ENCODE data around the gene FAM171A1.

Gene FAM171A1

GRCh38 chr10:15316871-15317464, 54.1 kb downstream of the FAM171A1 start:
- TF ChIP-seq EZH2 (IDR thresholded peaks at IDR 0.05; ENCODE audit: borderline replicate concordance, low read length) (no peak), CTCF (IDR thresholded peaks at IDR 0.05; ENCODE audit: low read length) (no peak)
- H3K4me3 ChIP-seq (ENCODE audit: low read depth, low read length, poor library complexity, severe bottlenecking): no peak overlapping the region
- no peaks in the 10 kb centered on the region; the same call in 1 of the 2 replicates for H3K27me3 ChIP-seq (ENCODE audit: insufficient read depth, low read length)
- no peaks in the 10 kb centered on the region for H4K20me1 ChIP-seq (ENCODE audit: insufficient read depth, low read length)
- no peaks in the 10 kb centered on the region for H3K36me3 ChIP-seq (ENCODE audit: insufficient read depth, low read length)
- H3K27ac ChIP-seq (ENCODE audit: low read depth, low read length, poor library complexity, severe bottlenecking): no peak overlapping the region
- no peaks in the 10 kb centered on the region for H3K9me2 ChIP-seq (ENCODE audit: low read depth, low read length)
- H3K79me2 ChIP-seq (ENCODE audit: insufficient read depth, low read length): no peaks in the 10 kb centered on the region
- no peak overlapping the region for H2AFZ ChIP-seq (ENCODE audit: low read length)
- H3F3A ChIP-seq (ENCODE audit: insufficient read depth, low read length): no peaks in the 10 kb centered on the region
- no peak overlapping the region for H3K9ac ChIP-seq (ENCODE audit: low read length)
- H3K4me2 ChIP-seq (ENCODE audit: low read length): no peak overlapping the region
- no peaks in the 10 kb centered on the region for H3K4me1 ChIP-seq (ENCODE audit: insufficient read depth, low read length, severe bottlenecking)
- H3K9me3 ChIP-seq (ENCODE audit: low read length): no peaks in the 10 kb centered on the region

DNA sequence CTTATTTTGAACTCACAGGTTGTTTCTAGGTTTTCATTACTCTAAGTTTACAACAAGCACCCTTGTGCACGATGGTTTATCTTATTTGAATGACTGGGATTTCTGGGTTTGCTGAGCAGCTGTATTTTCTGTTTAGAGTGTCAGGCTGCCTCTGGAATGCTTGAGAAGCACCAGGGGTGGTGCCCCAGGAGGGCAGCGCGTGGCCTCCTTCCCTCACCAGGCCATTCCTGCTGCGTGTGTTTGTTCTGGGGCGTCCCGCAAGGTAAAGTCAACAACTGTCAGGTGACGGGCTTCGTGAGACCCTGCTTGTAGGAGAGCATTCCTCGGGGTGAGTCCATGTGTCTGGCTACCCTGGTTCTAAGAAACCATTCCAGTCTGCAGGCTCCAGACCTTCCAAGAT, 54.9 kb downstream of the FAM171A1 start:
- no peak overlapping the region for H3K4me2 ChIP-seq (ENCODE audit: low read length)
- H3K27ac ChIP-seq (ENCODE audit: low read depth, low read length, poor library complexity, severe bottlenecking): no peak overlapping the region
- H3K4me1 ChIP-seq (ENCODE audit: insufficient read depth, low read length, severe bottlenecking): no peaks in the 10 kb centered on the region
- TF ChIP-seq CTCF (IDR thresholded peaks at IDR 0.05; ENCODE audit: low read length) (no peak), EZH2 (IDR thresholded peaks at IDR 0.05; ENCODE audit: borderline replicate concordance, low read length) (no peak)
- H3F3A ChIP-seq (ENCODE audit: insufficient read depth, low read length): no peaks in the 10 kb centered on the region
- H3K4me3 ChIP-seq (ENCODE audit: low read depth, low read length, poor library complexity, severe bottlenecking): no peak overlapping the region
- no peak overlapping the region for H3K9ac ChIP-seq (ENCODE audit: low read length)
- no peaks in the 10 kb centered on the region for H3K36me3 ChIP-seq (ENCODE audit: insufficient read depth, low read length)
- no peaks in the 10 kb centered on the region; the same call in 1 of the 2 replicates for H3K27me3 ChIP-seq (ENCODE audit: insufficient read depth, low read length)
- no peaks in the 10 kb centered on the region for H3K9me2 ChIP-seq (ENCODE audit: low read depth, low read length)
- no peaks in the 10 kb centered on the region for H4K20me1 ChIP-seq (ENCODE audit: insufficient read depth, low read length)
- no peaks in the 10 kb centered on the region for H3K9me3 ChIP-seq (ENCODE audit: low read length)
- no peaks in the 10 kb centered on the region for H3K79me2 ChIP-seq (ENCODE audit: insufficient read depth, low read length)
- H2AFZ ChIP-seq (ENCODE audit: low read length): no peak overlapping the region

DNA sequence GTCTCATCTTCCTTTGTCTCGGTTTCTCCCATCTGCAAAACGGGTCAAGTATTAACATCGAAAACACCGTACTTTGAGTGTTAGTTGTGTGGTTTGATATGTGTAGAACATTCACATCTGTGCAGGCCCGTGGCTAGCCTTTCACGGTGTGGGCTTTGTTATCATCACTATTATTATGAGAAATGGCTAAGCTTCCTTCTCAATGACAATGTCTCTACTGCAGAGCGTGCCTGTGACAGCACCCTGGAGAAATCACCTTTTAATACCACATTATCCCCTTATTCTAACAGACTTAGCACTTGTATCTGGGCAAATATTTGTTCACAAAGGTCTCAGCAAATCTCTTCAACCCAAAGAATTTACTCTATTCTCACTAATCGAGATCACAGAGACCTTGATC, 55.8 kb downstream of the FAM171A1 start:
- TF ChIP-seq CTCF (IDR thresholded peaks at IDR 0.05; ENCODE audit: low read length) (no peak), EZH2 (IDR thresholded peaks at IDR 0.05; ENCODE audit: borderline replicate concordance, low read length) (no peak)
- no peaks in the 10 kb centered on the region for H3K36me3 ChIP-seq (ENCODE audit: insufficient read depth, low read length)
- no peak overlapping the region for H3K4me2 ChIP-seq (ENCODE audit: low read length)
- no peaks in the 10 kb centered on the region for H4K20me1 ChIP-seq (ENCODE audit: insufficient read depth, low read length)
- H3K27ac ChIP-seq (ENCODE audit: low read depth, low read length, poor library complexity, severe bottlenecking): no peak overlapping the region
- no peaks in the 10 kb centered on the region for H3K9me3 ChIP-seq (ENCODE audit: low read length)
- H3K79me2 ChIP-seq (ENCODE audit: insufficient read depth, low read length): no peaks in the 10 kb centered on the region
- no peaks in the 10 kb centered on the region for H3K4me1 ChIP-seq (ENCODE audit: insufficient read depth, low read length, severe bottlenecking)
- H3K27me3 ChIP-seq (ENCODE audit: insufficient read depth, low read length): no peaks in the 10 kb centered on the region; the same call in 1 of the 2 replicates
- no peak overlapping the region for H3K4me3 ChIP-seq (ENCODE audit: low read depth, low read length, poor library complexity, severe bottlenecking)
- no peaks in the 10 kb centered on the region for H3F3A ChIP-seq (ENCODE audit: insufficient read depth, low read length)
- H3K9me2 ChIP-seq (ENCODE audit: low read depth, low read length): no peaks in the 10 kb centered on the region
- H3K9ac ChIP-seq (ENCODE audit: low read length): no peak overlapping the region
- H2AFZ ChIP-seq (ENCODE audit: low read length): no peak overlapping the region

All from OCI-LY1 (cell line).